ENCODE data around the gene TAF1. TPM values are rescaled to one million over a fixed set of nuclear protein-coding genes. Genes with fewer than 3 reads are reported as not detected.
"Not testable (repeated sequence)": the region's sequence is repeated elsewhere in the genome, so short reads cannot be mapped to it uniquely, and the experiment has no call there.

Gene TAF1
- total RNA-seq, 1 donor from 2014 or later: 42.1 TPM

DNA sequence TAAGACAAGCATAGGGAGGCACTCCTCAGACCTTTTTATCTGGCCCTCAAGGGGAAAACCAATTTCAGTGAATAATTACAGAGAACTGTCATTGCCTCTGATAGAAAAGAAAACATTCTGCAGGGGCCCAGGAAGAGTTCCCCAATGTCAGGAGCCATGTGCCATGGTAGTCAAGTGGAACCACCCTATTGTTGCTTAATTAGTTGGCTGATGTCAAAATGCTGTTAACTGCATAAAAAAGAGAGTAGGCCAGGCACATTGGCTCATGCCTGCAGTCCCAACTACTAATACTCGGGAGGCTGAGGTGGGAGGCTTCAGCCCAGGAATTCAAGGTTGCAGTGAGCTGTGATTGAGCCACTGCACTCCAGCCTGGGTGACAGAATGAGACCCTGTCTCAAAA, 138.2 kb downstream of the TAF1 start:
- Mint-ChIP-seq H3K9me3 (ENCODE audit: unreplicated experiment) (no peaks in the 10 kb centered on the region), H3K27me3 (ENCODE audit: unreplicated experiment) (no peaks in the 10 kb centered on the region), H3K27ac (ENCODE audit: unreplicated experiment) (no peak overlapping the region), H3K36me3 (ENCODE audit: unreplicated experiment) (no peaks in the 10 kb centered on the region), H3K4me3 (ENCODE audit: unreplicated experiment) (no peak overlapping the region), H3K4me1 (ENCODE audit: low read depth, unreplicated experiment) (no peaks in the 10 kb centered on the region)
- DNase-seq: no peak
- TF ChIP-seq CTCF (IDR thresholded peaks at IDR 0.05; ENCODE audit: partially characterized antibody, unreplicated experiment): no peak

- H3K36me3 Mint-ChIP-seq (ENCODE audit: unreplicated experiment): no peaks in the 10 kb centered on the region
- no peak overlapping the region for H3K27ac Mint-ChIP-seq (ENCODE audit: unreplicated experiment)
- no peak for DNase-seq
- H3K27me3 Mint-ChIP-seq (ENCODE audit: unreplicated experiment): peaks cover 2% of the 10 kb centered on the region
- no peak for TF ChIP-seq CTCF (IDR thresholded peaks at IDR 0.05; ENCODE audit: partially characterized antibody, unreplicated experiment)
- H3K9me3 Mint-ChIP-seq (ENCODE audit: unreplicated experiment): peaks cover 2% of the 10 kb centered on the region
- no peaks in the 10 kb centered on the region for H3K4me1 Mint-ChIP-seq (ENCODE audit: low read depth, unreplicated experiment)
- no peak overlapping the region for H3K4me3 Mint-ChIP-seq (ENCODE audit: unreplicated experiment)
Observed at GRCh38 chrX:71509289-71509688, 143.1 kb downstream of the TAF1 start.

DNA sequence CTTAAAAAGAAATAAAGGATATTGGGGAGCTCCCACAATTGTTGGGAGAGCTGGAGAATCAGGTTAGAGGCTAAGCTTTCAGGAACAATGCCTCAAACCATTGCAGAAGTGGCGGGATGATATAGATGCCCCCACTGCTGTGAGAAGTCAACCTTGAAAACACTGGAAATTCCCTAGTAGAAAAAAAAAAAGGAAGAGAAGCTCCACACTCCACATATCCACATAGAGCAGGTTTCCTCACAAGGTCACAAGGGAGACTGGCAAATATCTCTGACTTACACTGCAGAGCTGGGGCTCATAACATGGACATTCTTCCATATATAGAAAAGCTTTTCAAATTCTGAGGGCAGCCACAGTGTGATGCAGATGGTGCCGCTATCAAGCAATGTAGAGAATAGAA, 144.0 kb downstream of the TAF1 start:
- no peak overlapping the region for H3K4me3 Mint-ChIP-seq (ENCODE audit: unreplicated experiment)
- no peak for DNase-seq
- H3K36me3 Mint-ChIP-seq (ENCODE audit: unreplicated experiment): no peaks in the 10 kb centered on the region
- H3K9me3 Mint-ChIP-seq (ENCODE audit: unreplicated experiment): peaks cover 2% of the 10 kb centered on the region
- H3K4me1 Mint-ChIP-seq (ENCODE audit: low read depth, unreplicated experiment): no peaks in the 10 kb centered on the region
- no peak overlapping the region for H3K27ac Mint-ChIP-seq (ENCODE audit: unreplicated experiment)
- H3K27me3 Mint-ChIP-seq (ENCODE audit: unreplicated experiment): peaks cover 2% of the 10 kb centered on the region
- no peak for TF ChIP-seq CTCF (IDR thresholded peaks at IDR 0.05; ENCODE audit: partially characterized antibody, unreplicated experiment)

GRCh38 chrX:71513731-71514130, 147.6 kb downstream of the TAF1 start:
- H3K27ac Mint-ChIP-seq (ENCODE audit: unreplicated experiment); DNase-seq; H3K27me3 Mint-ChIP-seq (ENCODE audit: unreplicated experiment); H3K4me1 Mint-ChIP-seq (ENCODE audit: low read depth, unreplicated experiment); H3K4me3 Mint-ChIP-seq (ENCODE audit: unreplicated experiment); H3K36me3 Mint-ChIP-seq (ENCODE audit: unreplicated experiment); H3K9me3 Mint-ChIP-seq (ENCODE audit: unreplicated experiment): not testable (repeated sequence)

DNA sequence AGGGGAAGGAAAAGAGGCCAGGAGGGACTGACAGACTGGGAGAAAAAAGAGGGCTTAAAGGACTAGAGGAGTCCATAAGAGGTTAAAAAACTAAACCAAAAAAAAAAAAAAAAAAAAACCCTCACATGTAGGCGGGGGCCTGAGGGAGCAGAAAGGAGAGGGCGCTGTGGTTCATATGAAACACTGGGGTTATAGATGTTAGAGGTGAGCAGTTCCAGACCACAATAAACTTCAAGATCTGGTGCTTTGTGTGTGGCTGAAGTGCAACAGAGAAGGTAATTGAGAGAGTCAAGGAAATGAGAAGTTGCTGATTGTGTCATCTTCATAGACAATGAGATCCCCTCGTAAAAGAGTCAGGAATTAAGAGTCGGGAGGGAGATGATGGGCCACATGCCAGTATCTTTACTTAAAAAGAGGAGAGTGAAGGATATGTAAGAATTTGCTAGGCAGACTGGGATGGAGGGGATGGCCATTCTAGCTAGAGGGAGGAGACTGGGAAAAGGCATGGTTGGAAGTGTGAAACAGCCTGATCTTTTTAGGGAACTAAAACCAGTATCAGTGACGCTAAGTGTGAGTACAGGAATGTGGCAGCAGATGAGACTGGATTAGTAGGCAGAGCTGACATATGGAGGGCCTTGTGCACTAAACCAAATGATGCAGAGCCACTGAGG, 148.3 kb downstream of the TAF1 start:
- TF ChIP-seq CTCF (IDR thresholded peaks at IDR 0.05; ENCODE audit: partially characterized antibody, unreplicated experiment): no peak
- no peaks in the 10 kb centered on the region for H3K4me1 Mint-ChIP-seq (ENCODE audit: low read depth, unreplicated experiment)
- no peak overlapping the region for H3K4me3 Mint-ChIP-seq (ENCODE audit: unreplicated experiment)
- H3K27me3 Mint-ChIP-seq (ENCODE audit: unreplicated experiment): peaks cover 2% of the 10 kb centered on the region
- H3K27ac Mint-ChIP-seq (ENCODE audit: unreplicated experiment): no peak overlapping the region
- no peaks in the 10 kb centered on the region for H3K36me3 Mint-ChIP-seq (ENCODE audit: unreplicated experiment)
- DNase-seq: no peak
- H3K9me3 Mint-ChIP-seq (ENCODE audit: unreplicated experiment): peaks cover 2% of the 10 kb centered on the region

Data from glutamatergic neuron (in vitro differentiated cells).